Peyer's patch (tissue), 4 donors: Measurements from ENCODE around the gene ACO1. TPM values are rescaled to one million over a fixed set of nuclear protein-coding genes. Genes with fewer than 3 reads are reported as not detected.

Source experiments
- DNase-seq, 3 donors: peaks; one replicate each; pipeline ENCODE4 v3.0.0-alpha.2; 2017 to 2019
- H3K27ac ChIP-seq, 4 donors: fragments of 200-600 bp; sonication (generic); one replicate each; pipeline ENCODE4 v1.5.1; 2016 to 2019
- H3K27me3 ChIP-seq, 2 donors: fragments of 200-600 bp; sonication (generic); one replicate each; pipeline ENCODE4 v1.5.1; 2019
- H3K36me3 ChIP-seq, 3 donors: fragments of 200-600 bp; sonication (generic); one replicate each; pipeline ENCODE4 v1.5.1; 2016 to 2019
- H3K4me1 ChIP-seq, 4 donors: fragments of 200-600 bp; sonication (generic); one replicate each; pipeline ENCODE4 v1.5.1; 2016 to 2019
- H3K4me3 ChIP-seq, 4 donors: fragments of 200-600 bp; sonication (generic); 1 replicate in 3 of 4; 2 replicates in 1 of 4; pipeline ENCODE4 v1.5.1; 2016 to 2019; ENCODE audit warnings: mild to moderate bottlenecking in 1 of 4
- H3K9me3 ChIP-seq, 4 donors: fragments of 200-600 bp; sonication (generic); one replicate each; pipeline ENCODE4 v1.5.1; 2016 to 2019; ENCODE audit warnings: mild to moderate bottlenecking in 1 of 4
- POLR2A ChIP-seq, 2 donors: fragments of 450-650 bp; IDR thresholded peaks; one replicate each; pipeline ENCODE4 v1.5.1; 2017; ENCODE audit warnings: antibody characterized with exemption in 2 of 2, mild to moderate bottlenecking in 2 of 2, moderate library complexity in 2 of 2
- total RNA-seq, 4 donors: library from RNA; depleted of rRNA; stranded (reverse); fragments of >200 nt; gene quantifications; one replicate each; pipeline ENCODE4 v1.1.0, GENCODE V29; 2016
- TF ChIP-seq, protein P1 (sequence below), 6 experiments: fragments of 450-650 bp in 4 of 6; fragments of 200-600 bp in 2 of 6; sonication (generic) in 1 of 6; IDR thresholded peaks; one replicate each; pipeline ENCODE4 v1.5.1; 2017 to 2019; ENCODE audit warnings: antibody characterized with exemption in 6 of 6, mild to moderate bottlenecking in 3 of 6, moderate library complexity in 1 of 6

ACO1 gene
- total RNA-seq, 4 donors from 2014 or later: 22.3 to 61.8 (median 51.7) TPM

DNA sequence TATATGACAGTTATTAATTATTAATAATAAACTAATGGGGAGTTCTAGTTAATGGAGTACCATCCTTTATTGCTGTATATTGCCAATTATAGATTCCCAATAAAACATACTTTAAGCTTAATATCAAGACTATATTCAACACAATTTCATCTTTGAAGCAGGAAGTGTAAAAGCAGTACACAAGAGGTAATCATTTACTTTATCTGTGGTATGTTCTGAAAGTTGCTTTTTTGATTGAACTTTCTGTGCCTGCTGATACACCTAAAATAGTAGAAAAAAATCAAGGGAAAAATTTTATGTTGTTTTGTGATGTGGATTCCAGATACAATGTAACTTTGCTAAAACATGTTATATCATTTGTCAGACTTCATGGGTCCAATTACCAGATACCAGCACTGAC, 58.0 kb downstream of the ACO1 start:
- Histone ChIP-seq H3K4me1 (no peaks in the 10 kb centered on the region), H3K4me3 (no peak overlapping the region), H3K27ac (no peak overlapping the region), H3K36me3 (peaks cover 0 to 69% (median 0%) of the 10 kb centered on the region in 3 donors), H3K27me3 (no peaks in the 10 kb centered on the region), H3K9me3 (no peaks in the 10 kb centered on the region)
- no peak for TF ChIP-seq POLR2A (IDR thresholded peaks at IDR 0.05)
- TF ChIP-seq, protein P1, sequence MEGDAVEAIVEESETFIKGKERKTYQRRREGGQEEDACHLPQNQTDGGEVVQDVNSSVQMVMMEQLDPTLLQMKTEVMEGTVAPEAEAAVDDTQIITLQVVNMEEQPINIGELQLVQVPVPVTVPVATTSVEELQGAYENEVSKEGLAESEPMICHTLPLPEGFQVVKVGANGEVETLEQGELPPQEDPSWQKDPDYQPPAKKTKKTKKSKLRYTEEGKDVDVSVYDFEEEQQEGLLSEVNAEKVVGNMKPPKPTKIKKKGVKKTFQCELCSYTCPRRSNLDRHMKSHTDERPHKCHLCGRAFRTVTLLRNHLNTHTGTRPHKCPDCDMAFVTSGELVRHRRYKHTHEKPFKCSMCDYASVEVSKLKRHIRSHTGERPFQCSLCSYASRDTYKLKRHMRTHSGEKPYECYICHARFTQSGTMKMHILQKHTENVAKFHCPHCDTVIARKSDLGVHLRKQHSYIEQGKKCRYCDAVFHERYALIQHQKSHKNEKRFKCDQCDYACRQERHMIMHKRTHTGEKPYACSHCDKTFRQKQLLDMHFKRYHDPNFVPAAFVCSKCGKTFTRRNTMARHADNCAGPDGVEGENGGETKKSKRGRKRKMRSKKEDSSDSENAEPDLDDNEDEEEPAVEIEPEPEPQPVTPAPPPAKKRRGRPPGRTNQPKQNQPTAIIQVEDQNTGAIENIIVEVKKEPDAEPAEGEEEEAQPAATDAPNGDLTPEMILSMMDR (IDR thresholded peaks at IDR 0.05): no peak
- DNase-seq: no peak

DNA sequence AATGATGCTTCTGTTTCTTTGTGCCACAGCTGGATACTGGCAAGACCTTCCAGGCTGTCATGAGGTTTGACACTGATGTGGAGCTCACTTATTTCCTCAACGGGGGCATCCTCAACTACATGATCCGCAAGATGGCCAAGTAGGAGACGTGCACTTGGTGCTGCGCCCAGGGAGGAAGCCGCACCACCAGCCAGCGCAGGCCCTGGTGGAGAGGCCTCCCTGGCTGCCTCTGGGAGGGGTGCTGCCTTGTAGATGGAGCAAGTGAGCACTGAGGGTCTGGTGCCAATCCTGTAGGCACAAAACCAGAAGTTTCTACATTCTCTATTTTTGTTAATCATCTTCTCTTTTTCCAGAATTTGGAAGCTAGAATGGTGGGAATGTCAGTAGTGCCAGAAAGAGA, 65.5 kb downstream of the ACO1 start:
- H3K27ac ChIP-seq: no peak overlapping the region
- no peak for TF ChIP-seq POLR2A (IDR thresholded peaks at IDR 0.05)
- TF ChIP-seq, protein P1 (IDR thresholded peaks at IDR 0.05): no peak
- no peaks in the 10 kb centered on the region for H3K4me1 ChIP-seq
- no peaks in the 10 kb centered on the region for H3K9me3 ChIP-seq
- H3K36me3 ChIP-seq: peaks cover 0 to 79% (median 3%) of the 10 kb centered on the region in 3 donors
- no peaks in the 10 kb centered on the region for H3K27me3 ChIP-seq
- no peak overlapping the region for H3K4me3 ChIP-seq
- no peak for DNase-seq

DNA sequence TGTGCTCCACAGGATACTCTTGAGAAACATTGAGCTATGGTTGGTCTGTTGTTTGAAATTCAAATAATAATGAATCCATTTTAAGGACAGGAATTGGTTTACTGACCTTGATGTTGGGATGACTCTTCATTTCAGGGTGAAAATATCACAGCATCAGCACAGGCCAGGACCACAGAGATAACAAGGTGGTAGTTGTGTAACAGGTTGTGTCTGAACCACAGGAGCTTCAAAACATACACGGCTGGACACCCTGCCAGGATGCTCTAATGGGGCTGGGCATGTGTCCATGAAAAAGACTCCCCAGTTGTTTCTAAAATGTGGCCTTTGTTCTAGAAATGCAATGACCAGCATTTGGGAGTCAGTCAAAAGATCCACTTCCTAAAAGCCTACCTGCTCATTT, 69.8 kb downstream of the ACO1 start:
- Histone ChIP-seq H3K27me3 (no peaks in the 10 kb centered on the region), H3K36me3 (peaks cover 0 to 89% (median 0%) of the 10 kb centered on the region in 3 donors), H3K27ac (no peak overlapping the region), H3K4me1 (no peaks in the 10 kb centered on the region), H3K9me3 (no peaks in the 10 kb centered on the region), H3K4me3 (no peak overlapping the region)
- TF ChIP-seq POLR2A (IDR thresholded peaks at IDR 0.05): no peak
- TF ChIP-seq, protein P1 (IDR thresholded peaks at IDR 0.05): no peak
- DNase-seq: no peak

DNA sequence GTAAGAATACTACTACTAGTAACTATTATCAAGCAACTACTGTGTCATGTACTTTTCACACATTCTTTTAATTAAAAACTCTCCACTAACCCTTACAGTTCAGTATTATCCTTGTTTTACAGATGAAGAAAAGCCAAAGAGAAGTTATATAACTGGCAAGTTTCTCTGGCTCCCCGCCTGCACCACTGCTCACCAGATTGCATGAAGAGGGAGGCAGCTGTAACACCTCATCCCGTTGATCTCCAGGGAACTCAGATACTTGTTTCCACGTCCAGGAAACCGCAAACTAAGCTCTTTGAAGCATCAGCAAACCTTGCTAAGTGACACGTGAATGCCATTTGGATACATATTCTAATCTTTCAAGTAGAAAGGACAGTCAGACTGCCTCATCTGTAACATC, 71.3 kb downstream of the ACO1 start:
- no peak overlapping the region for H3K27ac ChIP-seq
- H3K27me3 ChIP-seq: no peaks in the 10 kb centered on the region
- no peaks in the 10 kb centered on the region for H3K9me3 ChIP-seq
- no peaks in the 10 kb centered on the region for H3K4me1 ChIP-seq
- no peak for TF ChIP-seq POLR2A (IDR thresholded peaks at IDR 0.05)
- TF ChIP-seq, protein P1 (IDR thresholded peaks at IDR 0.05): no peak
- H3K36me3 ChIP-seq: peaks cover 0 to 84% (median 0%) of the 10 kb centered on the region in 3 donors
- no peak overlapping the region for H3K4me3 ChIP-seq
- DNase-seq: no peak

DNA sequence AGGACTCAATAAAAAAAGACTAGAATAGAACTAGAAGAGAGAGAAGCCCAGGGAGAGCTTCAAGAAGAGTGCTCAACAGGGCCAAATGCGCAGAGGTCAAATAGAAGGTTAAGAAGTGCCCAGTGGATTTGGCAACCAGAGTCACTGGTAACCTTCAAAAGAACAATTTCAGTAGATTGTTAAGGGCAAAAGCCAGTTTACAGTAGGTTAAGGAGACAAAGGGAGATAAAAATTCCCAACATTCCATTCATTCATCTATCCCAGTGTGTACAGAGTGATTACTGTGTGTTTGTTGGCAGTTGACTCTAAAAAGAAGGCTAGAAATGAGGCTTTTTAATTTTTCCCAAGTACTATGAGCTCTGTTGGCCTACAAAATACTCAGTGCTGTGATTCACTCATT, 72.1 kb downstream of the ACO1 start:
- Histone ChIP-seq H3K27me3 (no peaks in the 10 kb centered on the region), H3K9me3 (no peaks in the 10 kb centered on the region), H3K4me3 (no peak overlapping the region), H3K36me3 (peaks cover 0 to 77% (median 0%) of the 10 kb centered on the region in 3 donors), H3K4me1 (no peaks in the 10 kb centered on the region), H3K27ac (no peak overlapping the region)
- no peak for DNase-seq
- TF ChIP-seq POLR2A (IDR thresholded peaks at IDR 0.05): no peak
- TF ChIP-seq, protein P1 (IDR thresholded peaks at IDR 0.05): no peak
